T-helper 22 cell (primary cell): Measurements from ENCODE around the gene UBASH3A.

ENCODE experiments used
- DNase-seq: peaks from one replicate; pipeline ENCODE4 v3.0.0-alpha.2; 2020; ENCODE audit warnings: low read depth

Gene UBASH3A

DNA sequence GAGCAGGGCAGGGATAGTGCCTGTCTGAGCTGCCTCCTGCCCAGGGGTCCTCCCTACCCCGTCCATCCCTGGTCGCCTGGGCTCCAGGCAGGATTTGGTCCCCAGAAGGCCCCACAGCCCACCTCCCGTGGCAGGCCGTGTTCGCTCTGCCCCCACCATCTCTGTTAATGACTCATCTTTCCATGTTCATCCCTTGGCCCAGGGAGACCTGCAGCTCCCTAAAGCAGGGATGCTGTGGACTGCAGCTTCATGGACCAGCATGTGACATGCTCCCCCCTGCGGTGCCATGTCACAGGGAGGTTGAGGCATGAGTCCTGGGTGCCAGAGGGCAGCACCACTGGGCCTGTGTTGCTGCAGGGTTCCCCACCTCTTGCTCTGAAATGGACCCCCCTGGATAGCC is 26.8 kb downstream of the UBASH3A start:
- DNase-seq = no peak

DNA sequence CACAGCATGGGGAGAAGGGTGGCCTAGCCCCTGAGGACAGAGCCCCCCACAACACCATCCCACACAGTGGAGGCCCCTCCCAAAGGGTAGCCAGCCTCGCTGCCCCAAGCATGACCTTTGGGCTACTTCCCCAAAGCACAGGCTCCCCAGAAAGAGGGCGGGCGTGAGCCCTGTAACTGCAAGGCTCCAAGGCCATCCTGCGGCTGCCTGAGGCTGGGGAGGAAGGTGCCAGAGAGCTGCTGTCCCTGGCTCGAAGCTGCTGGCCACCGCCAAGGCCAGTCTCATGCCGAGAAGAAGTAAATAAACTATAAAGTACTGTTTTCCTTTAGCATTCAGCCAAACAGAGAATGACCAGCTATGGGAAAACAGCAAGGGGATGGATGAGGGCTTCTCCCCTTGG is 27.5 kb downstream of the UBASH3A start:
- DNase-seq = no peak

DNA sequence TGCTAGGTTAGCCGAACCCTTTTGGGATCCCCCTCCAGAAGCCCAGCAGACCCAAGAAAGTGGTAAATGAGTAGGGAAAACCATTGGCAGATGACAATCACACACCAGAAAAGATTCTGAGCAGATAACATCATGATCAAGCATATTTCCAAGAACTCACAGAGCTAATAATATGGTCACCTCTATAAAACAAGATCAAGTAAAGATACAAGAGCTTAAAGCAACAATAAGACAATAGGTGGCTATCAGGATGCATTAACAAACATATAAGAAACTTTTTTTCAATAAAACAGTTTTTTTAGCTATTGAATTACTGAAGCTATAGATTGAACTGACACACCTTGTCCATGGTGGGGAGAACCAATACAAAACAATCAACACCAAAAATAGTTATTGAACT is 29.0 kb downstream of the UBASH3A start:
- DNase-seq = no peak

DNA sequence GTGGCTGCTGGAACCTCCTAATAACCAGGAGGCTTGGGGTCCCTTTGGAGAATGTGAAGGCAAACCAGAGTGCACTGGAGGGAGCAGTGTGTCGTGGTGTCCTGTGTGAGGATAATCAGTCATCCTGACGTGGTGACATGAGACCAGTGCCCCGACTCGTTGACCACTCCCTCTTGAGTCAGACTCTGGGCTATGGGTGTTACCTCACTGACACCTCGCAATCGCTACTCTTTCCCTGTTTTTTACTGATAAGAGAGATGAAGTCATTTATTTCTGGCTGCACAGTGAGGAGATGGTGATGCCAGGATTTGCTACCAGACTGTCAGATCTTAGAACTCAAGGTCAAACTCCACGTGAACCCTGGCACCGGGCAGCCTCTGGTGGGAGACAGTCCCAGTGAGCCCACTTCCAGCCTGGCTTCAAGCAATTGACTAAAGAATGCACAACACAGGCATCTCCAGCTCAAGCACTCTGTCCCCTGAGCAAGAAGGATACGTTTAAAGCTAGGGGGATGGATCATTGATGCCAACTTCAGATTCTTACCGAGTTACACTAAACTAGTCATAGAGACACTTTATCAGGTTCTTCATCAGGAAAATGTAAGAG is 30.3 kb downstream of the UBASH3A start:
- DNase-seq = no peak

DNA sequence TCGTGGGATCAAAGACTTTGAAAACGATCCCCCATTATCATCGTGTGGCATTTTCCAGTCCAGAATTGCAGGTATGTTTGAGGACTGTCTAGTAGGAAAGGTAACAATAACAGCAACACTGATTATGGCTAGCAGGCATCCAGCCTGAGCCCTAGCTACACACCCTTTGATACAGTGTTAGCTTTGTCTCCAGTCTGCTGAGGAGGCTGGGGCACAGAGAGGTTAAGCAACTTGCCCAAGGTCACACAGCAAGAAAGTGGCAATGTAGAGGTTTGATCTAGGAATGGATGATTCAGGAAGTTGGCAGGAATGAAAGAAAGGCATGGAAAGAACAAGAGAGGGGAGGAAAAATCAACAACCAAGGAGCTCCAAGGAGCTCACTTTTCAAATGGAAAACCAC is 31.2 kb downstream of the UBASH3A start:
- no peak for DNase-seq

DNA sequence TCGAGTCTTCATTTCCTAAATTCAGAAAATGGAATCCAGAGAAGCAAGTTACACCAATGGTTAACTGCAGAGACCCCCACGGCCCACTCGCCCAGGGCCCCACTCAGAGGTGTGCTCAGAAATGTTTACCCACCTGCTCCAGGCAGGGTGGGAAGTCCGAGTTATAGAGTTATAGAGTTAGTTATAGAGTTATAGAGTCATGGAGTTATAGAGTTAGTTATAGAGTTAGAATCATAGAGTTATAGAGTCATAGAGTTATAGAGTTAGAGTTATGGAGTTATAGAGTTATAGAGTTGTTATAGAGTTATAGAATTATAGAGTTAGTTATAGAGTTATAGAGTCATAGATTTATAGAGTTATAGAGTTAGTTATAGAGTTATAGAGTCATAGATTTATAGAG is 31.7 kb downstream of the UBASH3A start:
- DNase-seq = no peak

DNA sequence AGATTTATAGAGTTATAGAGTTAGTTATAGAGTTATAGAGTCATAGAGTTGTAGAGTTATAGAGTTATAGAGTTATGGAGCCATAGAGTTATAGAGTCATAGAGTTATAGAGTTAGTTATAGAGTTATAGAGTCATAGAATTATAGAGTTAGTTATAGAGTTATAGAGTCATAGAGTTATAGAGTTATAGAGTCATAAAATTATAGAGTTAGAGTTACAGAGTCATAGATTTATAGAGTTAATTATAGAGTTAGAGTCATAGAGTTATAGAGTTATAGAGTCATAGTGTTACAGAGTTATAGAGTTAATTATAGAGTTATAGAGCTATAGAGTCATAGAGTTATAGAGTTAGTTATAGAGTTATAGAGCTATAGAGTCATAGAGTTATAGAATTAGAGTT is 32.1 kb downstream of the UBASH3A start:
- DNase-seq = no peak

DNA sequence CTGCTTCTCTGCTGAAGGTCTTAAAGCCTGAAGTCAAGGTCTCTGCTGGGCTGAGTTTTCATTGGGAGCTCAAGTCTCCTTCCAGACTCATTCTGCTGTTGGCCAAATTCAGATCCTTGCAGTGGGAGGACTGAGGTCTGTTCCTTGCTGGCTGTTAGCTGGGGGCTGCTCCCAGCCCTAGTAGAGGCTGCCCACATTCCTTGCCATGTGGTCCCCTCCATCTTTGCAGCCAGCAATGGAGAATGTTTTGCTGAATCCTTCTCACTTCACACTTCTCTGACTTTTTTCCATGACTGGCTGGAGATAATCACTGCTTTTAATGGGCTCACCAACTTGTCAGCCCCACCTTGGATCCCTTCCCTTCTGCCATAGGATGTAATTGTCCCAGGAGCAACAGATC is 33.2 kb downstream of the UBASH3A start:
- DNase-seq = no peak

DNA sequence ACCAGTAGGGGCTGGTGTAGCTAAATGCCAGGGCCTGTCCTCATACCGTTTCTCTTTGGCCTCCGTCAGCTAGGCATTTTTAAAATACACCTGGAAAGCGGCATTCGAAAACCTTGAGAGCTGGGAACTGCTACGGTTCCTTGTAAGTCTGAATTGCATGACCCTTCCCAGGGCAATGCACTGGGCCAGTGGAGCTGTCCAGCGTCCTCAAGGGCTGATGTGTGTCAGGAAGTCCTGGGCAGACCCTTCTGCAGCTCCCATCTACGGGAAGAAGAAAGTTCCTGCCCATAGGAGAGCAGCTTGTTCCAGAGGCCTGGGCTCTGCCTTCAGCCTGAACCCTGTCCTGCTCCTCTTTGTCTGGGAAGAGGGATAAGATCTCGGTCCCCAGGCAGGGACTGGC is 34.1 kb downstream of the UBASH3A start:
- no peak for DNase-seq

DNA sequence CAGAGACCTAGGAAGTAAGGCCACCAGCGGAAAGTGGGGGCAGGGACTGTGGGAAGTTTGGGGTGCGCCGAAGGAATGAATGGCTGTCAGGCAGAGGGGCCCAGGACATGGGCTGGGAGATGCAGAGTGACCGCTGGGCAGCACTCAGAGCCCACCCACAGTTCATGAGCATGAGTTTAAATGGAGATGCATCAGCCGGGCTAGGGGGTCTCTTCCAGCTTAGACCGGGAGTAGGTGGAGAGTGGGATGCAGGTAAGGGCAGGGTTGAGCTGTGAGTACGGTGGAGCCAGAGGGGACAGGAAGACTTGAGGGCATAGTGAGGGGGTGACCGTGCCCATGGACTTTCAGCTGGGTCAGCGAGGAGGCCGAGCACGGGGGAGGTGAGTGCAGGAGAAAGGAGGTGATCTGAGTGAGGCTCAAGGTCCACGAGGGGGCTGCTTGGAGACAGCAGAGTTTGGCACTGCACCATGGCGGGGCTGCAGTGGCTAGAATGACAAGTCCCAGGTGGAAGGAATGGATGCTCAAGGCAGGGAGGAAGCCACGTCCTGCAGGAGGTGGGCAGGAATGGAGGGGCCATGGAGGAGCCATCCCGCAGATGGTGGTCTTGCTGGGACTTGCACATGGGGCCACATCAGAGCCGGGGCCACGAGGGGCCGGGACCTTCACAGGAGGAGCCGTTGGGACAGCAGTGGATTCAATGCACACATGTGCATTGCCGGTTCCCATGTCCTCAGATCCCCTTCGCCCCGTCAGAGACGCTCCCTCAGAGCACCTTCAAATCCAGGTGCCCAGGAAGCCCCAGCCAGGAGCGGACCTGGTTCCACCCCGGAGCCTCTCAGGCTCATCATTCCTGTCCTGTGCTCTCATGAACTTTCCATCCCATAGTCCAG is 34.9 kb downstream of the UBASH3A start:
- no peak for DNase-seq

DNA sequence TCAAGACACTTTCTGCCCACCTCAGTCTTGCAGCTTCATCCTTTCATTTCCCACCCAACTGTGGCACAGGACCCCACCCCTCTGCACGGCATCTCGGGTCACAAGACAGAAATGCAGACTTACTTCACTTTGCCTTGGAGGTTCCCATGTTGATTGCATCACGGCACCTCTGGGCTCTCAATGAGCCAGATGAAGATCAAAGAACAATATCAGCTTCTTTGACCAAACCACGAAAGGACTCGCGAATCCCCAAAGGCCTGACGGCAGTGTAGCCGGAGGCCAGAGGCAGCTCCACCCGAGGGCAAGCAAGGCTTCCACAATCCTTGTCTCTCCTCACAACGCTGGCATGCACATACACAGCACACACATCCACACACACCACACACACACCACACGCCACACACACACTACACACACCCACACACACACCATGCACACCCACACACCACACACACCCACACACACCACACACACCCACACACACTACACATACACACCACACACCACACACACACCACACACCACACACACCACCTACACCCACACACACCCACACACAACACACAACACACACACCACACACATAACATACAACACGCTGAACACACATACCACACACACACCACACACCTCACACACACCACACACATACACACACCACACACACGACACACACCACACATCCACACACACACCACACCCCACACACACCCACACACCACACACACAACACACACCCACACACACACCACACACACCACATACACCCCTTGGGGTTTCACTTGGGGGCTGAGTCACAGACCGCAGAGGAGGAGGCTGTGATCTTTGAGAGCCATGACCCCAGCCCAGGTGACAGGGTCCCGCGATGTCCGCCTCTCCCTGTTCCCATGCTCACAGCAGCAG is 35.8 kb downstream of the UBASH3A start:
- DNase-seq = no peak

DNA sequence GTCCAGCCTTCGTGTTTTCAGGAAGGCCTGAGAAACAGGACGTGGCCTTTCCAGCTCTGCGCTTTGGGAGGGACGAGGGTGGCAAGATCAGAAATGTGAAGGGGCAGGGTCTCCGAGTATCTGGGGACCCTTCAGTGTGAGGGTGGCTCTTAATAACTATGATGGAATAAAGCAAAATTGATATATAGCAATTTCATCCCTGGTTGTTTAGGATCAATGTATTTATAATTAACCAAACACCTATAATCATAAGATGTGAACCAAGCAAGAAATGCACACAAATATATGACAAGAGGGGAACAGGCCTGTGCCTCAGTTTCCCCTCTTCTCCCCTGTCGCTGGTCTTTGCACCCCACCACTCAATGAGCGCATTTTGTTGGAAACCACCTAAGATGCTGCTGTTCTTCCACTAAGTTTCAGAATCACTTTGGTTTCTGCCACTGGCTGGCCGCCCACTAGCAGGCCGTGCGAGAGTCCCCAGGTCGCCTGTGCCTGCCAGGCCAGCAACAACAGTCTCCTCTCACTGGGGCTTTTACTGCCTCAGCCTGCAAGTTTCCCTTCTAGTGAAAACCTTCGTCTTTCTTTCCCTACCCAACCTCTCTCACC is 36.6 kb downstream of the UBASH3A start:
- DNase-seq = no peak

DNA sequence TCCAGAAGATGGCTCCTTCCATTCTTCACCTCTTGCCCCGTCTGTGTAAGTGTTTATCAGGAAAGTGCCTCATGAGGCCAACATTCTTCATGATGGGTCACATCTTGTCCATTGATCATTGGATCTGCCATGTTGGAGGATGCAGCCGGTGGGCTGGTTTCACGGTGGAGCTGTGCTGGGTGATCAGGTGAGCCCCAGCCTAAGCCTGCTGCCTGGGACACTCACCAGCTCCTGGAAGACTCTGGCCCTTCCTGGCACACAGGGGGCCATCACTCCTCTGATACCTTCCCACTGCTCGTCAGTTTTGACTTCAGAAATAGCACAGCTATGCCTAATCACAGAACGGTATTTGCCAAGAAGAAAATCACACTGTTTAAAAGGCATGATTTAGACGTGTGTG is 38.3 kb downstream of the UBASH3A start:
- no peak for DNase-seq

DNA sequence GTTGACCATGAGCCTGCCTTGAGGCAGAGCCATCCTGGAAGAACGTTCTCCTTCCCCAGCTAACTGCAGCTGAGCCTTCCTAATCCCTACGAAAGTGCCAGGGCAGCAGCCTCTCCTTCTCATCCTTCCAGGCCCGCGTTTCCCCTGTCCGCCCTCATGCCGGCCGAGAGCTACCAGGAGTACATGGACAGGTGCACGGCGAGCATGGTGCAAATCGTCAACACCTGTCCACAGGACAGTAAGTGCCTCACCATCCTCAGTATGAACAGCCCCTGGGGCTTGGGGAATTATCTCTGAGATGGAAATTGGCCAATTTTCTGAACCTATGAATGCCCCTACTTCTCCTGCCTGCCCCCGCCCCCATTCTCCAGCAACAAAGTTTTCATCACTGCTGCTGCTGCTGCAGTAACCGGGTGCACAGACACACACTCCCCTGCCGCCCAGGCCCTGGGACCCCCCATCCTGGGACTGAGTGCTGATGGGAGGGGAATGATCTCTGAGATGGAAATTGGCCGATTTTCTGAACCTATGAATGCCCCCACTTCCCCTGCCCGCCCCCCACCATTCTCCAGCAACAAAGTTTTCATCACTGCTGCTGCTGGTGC is 39.6 kb downstream of the UBASH3A start:
- no peak for DNase-seq

DNA sequence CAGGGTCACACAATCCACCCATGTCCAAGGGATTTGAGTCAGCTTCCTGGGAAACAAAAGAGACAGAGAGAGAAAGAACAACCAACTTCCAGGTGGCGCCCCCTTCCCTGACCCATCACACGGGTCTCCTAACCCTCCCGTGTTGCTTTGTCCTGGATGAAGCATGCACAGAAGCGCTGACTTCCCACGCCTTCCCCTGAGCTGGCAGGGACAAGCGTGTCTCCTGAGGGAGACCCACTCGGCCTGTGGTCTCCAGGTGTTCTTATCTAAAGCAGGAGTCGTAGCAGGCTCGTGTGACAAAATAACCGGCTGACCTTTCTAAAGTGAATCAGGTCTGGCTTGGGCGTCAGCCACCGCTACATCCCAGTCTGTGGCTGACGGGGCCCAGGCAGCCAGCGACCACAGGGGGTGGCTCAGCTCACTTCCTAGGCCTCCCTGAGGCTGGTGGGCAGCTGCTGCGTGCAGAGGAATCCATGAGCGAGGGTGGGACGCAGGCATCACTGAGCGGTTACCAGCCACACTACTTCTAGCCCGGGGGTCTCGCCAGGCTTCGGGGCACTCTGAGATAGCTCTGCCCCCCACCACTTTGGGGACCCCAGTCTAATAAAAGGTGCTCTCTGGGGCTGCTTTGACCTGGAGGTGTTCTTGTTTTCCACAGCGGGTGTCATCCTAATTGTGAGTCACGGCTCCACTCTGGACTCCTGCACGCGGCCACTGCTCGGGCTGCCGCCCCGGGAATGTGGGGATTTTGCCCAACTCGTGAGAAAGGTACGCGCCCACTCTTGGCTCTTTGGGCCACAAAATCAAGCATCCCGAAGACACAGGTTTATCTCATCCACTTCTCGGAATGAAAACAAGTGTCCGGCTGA is 40.4 kb downstream of the UBASH3A start:
- DNase-seq = no peak

DNA sequence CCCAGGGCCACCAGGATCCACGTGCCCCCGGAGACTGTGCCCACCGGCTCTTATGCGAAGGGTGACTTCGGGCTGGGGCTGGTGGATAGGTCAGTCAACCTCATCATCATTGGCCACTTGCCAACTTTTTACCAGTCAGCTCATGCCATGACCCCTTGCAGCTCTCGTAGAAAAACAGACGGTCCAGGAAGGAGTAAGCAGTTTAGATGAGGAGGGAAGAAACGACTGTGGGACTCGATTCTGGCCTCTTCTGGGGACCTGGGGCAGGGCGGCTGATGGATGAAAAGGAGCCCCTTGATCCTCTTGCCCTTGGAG is 41.0 kb downstream of the UBASH3A start:
- DNase-seq = no peak

DNA sequence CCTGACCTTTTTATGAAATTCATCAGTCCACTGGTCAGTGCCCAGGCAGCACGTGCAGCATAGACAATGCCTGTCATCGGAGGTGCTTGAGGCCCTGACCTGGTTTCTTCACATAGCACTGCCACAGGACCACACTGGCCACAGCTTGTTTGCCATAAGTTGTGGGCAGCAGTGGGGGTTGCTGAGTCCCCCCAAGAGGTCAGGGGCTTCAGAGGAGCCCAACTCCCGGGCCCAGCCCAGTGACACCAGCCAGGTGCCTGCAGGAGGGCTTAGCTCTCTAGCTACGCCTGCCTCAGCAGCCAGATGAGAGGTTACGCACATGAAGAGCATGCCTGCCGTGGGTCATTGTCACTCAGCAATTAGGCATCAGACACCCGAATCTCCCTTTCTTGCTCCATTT is 41.6 kb downstream of the UBASH3A start:
- DNase-seq = no peak

DNA sequence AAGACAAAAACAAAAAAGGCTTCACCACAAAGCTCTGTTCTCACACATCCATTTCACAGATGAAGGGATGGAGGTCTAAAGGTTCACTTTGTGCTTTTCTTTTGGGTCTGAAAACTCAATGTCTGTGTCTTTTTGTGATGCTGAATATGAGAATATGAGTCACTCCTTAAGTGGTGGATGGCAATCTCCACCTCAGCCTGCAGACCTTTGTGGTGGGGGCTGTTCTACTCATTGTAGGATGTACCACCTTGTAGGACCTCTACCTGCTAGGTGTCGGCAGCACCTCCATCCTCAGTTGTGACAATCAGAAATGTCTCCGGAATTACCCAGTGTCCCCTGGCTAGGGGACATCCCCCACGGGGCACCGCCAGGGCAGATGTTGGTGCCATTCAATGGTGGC is 42.8 kb downstream of the UBASH3A start:
- no peak for DNase-seq

DNA sequence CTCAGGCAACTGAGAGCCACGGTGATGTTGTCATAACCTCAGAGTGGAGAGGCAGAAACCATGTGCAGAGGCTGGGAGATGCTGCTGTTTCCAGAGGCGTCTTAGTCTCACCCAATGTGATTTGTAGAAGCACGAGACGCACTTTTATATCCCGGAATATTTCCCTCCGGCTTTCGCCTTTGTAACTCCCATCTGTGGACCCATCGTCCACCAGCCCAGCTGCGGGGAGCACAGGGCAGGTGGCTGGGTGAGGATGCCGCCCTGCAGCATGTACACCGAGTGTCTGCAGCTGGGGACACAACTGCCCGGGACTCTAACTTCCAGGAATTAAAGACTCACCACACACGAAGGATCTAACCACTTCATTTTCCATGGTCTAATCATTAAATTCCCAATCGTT is 43.5 kb downstream of the UBASH3A start:
- DNase-seq = no peak

DNA sequence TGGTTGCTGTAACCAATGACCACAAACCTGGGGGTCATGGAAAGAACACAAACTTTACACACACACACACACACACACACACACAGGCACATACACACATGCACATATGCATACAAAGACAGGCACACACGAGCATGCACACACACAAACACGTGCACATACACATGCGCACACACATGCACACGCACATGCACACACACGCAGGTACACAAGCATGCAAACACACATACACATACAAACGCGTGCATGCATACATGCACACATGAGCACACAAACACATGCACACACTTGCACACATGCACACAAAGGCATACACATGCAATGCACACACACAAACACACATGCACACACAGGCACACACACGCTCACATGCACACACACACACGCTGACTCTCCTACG is 44.0 kb downstream of the UBASH3A start:
- no peak for DNase-seq

DNA sequence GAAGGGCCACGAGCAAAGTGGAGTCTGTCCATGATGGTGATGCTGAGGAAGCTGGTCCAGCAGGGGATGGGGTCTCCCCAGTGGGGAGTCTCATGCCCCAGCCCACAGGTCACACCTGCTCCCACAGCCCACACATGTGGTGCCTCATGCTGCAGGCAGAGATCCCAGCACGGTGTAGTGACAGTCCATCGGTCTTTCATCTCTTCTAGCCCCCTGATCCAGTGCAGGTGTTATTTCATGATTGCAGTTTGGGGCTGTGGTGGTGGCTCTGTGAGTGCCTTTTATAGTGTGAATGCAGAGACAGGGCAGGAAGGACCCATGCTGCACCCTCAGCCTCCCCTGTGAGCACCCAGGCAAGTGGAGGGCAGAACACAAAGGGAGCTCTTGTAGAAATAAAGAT is 45.0 kb downstream of the UBASH3A start:
- DNase-seq = no peak
